ENCODE data around the gene CDYL. TPM values are rescaled to one million over a fixed set of nuclear protein-coding genes. Genes with fewer than 3 reads are reported as not detected.
A peak's percentile ranks its signal among the peaks of the same experiment; 100 is the strongest.

CDYL gene
- total RNA-seq, 3 donors from 2014 or later (not counting 1 experiment from before 2014, with no cell fraction given) = 81.3 to 101 (median 83.8) TPM

GRCh38 chr6:4914420-4915159, 138.4 kb downstream of the CDYL start:
- Histone ChIP-seq H3K4me1 (ENCODE audit: control insufficient read depth, insufficient read depth, low read length) (peaks cover 16% of the 10 kb centered on the region), H3K9me3 (ENCODE audit: control insufficient read depth, insufficient read depth, low read length) (no peaks in the 10 kb centered on the region), H3K27ac (ENCODE audit: low read length) (no peak overlapping the region), H3K27me3 (ENCODE audit: control insufficient read depth, insufficient read depth, low read length) (no peaks in the 10 kb centered on the region), H3K36me3 (ENCODE audit: control insufficient read depth, insufficient read depth, low read length) (no peaks in the 10 kb centered on the region), H3K4me3 (ENCODE audit: low read length) (no peak overlapping the region)
- Mint-ChIP-seq H3K4me3 (peak overlapping the region; percentile 52), H3K36me3 (peaks cover 7% of the 10 kb centered on the region), H3K9me3 (no peaks in the 10 kb centered on the region), H3K27ac (peak overlapping the region; percentile 66 to 83), H3K27me3 (ENCODE audit: low read depth in 2 of 2) (no peaks in the 10 kb centered on the region), H3K4me1 (peaks cover 67 to 72% of the 10 kb centered on the region in 2 donors)
- DNase-seq (peak; percentile 25 to 35), ATAC-seq (peak; percentile 84 to 90 (median 87))
- 48% methylated on average over 14 of the region's 14 CpGs for WGBS (ENCODE audit: insufficient coverage)
- no peak for TF ChIP-seq CTCF (IDR thresholded peaks at IDR 0.05)
- intact Hi-C loops (cut with micrococcal nuclease) = loop anchor here (10.0 kb wide), 1 partner anchor 140 kb away; the partner anchor contains the start of gene CDYL

GRCh38 chr6:4916954-4917561, 140.9 kb downstream of the CDYL start:
- Mint-ChIP-seq H3K36me3 (no peaks in the 10 kb centered on the region), H3K4me3 (no peak overlapping the region), H3K27ac (peak overlapping the region; percentile 66), H3K9me3 (no peaks in the 10 kb centered on the region), H3K4me1 (peaks cover 70 to 74% of the 10 kb centered on the region in 2 donors), H3K27me3 (ENCODE audit: low read depth in 2 of 2) (no peaks in the 10 kb centered on the region)
- H3K27me3 ChIP-seq (ENCODE audit: control insufficient read depth, insufficient read depth, low read length) = no peaks in the 10 kb centered on the region
- ATAC-seq = peak in 1 of 3 donors; percentile 25
- WGBS (ENCODE audit: insufficient coverage) = 24% methylated on average over 5 of the region's 5 CpGs
- peaks cover 16% of the 10 kb centered on the region for H3K4me1 ChIP-seq (ENCODE audit: control insufficient read depth, insufficient read depth, low read length)
- no peak overlapping the region for H3K4me3 ChIP-seq (ENCODE audit: low read length)
- intact Hi-C loops (cut with micrococcal nuclease) = loop anchor here (10.0 kb wide), 1 partner anchor 142 kb away; the partner anchor contains the start of gene CDYL
- no peaks in the 10 kb centered on the region for H3K36me3 ChIP-seq (ENCODE audit: control insufficient read depth, insufficient read depth, low read length)
- DNase-seq = peak in 1 of 2 donors; percentile 40
- TF ChIP-seq CTCF (IDR thresholded peaks at IDR 0.05) = no peak
- H3K27ac ChIP-seq (ENCODE audit: low read length) = no peak overlapping the region
- H3K9me3 ChIP-seq (ENCODE audit: control insufficient read depth, insufficient read depth, low read length) = no peaks in the 10 kb centered on the region

GRCh38 chr6:4920914-4921410, 144.8 kb downstream of the CDYL start:
- no peaks in the 10 kb centered on the region for H3K27me3 Mint-ChIP-seq (ENCODE audit: low read depth in 2 of 2)
- no peak overlapping the region for H3K4me3 Mint-ChIP-seq
- no peaks in the 10 kb centered on the region for H3K9me3 Mint-ChIP-seq
- Histone ChIP-seq H3K4me3 (ENCODE audit: low read length) (no peak overlapping the region), H3K4me1 (ENCODE audit: control insufficient read depth, insufficient read depth, low read length) (no peaks in the 10 kb centered on the region), H3K36me3 (ENCODE audit: control insufficient read depth, insufficient read depth, low read length) (no peaks in the 10 kb centered on the region), H3K27me3 (ENCODE audit: control insufficient read depth, insufficient read depth, low read length) (no peaks in the 10 kb centered on the region), H3K27ac (ENCODE audit: low read length) (no peak overlapping the region), H3K9me3 (ENCODE audit: control insufficient read depth, insufficient read depth, low read length) (no peaks in the 10 kb centered on the region)
- peaks cover 66 to 73% of the 10 kb centered on the region in 2 donors for H3K4me1 Mint-ChIP-seq
- DNase-seq (no peak), ATAC-seq (peak in 1 of 3 donors; percentile 17)
- WGBS (ENCODE audit: insufficient coverage) = 88% methylated on average over 5 of the region's 5 CpGs
- no peaks in the 10 kb centered on the region for H3K36me3 Mint-ChIP-seq
- intact Hi-C loops (cut with micrococcal nuclease) = no loop called here
- no peak for TF ChIP-seq CTCF (IDR thresholded peaks at IDR 0.05)
- H3K27ac Mint-ChIP-seq = no peak overlapping the region

All from natural killer cell (primary cell).